MV-4-11 (cell line): ENCODE measurements around the gene PARD6G.

Experiments
- DNase-seq: peaks from one replicate; lab custom pipeline; 2025; lab: John Stamatoyannopoulos, UW

The PARD6G gene

GRCh38 chr18:80210312-80211083 lies 36.8 kb downstream of the PARD6G start:
- peak; percentile 55 for DNase-seq

GRCh38 chr18:80208620-80209019 lies 38.7 kb downstream of the PARD6G start:
- DNase-seq, result no peak

GRCh38 chr18:80205294-80205693 lies 42.0 kb downstream of the PARD6G start:
- no peak for DNase-seq

- DNase-seq, result no peak
Measured at GRCh38 chr18:80204142-80204541, 43.2 kb downstream of the PARD6G start.

GRCh38 chr18:80203249-80203648 lies 44.1 kb downstream of the PARD6G start:
- DNase-seq, result no peak

GRCh38 chr18:80202264-80202998 lies 44.9 kb downstream of the PARD6G start:
- no peak for DNase-seq

GRCh38 chr18:80201739-80202138 lies 45.6 kb downstream of the PARD6G start:
- no peak for DNase-seq

- DNase-seq, result no peak
Measured at GRCh38 chr18:80200932-80201672, 46.2 kb downstream of the PARD6G start.

- peak; percentile 35 for DNase-seq
Measured at GRCh38 chr18:80200171-80200931, 47.0 kb downstream of the PARD6G start.

GRCh38 chr18:80198994-80199748 lies 48.1 kb downstream of the PARD6G start:
- DNase-seq, result no peak

GRCh38 chr18:80198391-80198790 lies 48.9 kb downstream of the PARD6G start:
- no peak for DNase-seq

GRCh38 chr18:80197528-80197927 lies 49.8 kb downstream of the PARD6G start:
- DNase-seq, result no peak

GRCh38 chr18:80196528-80197320 lies 50.6 kb downstream of the PARD6G start:
- no peak for DNase-seq

- no peak for DNase-seq
Measured at GRCh38 chr18:80194874-80195570, 52.3 kb downstream of the PARD6G start.

GRCh38 chr18:80193701-80194100 lies 53.6 kb downstream of the PARD6G start:
- no peak for DNase-seq

GRCh38 chr18:80192653-80193385 lies 54.5 kb downstream of the PARD6G start:
- no peak for DNase-seq

GRCh38 chr18:80191907-80192652 lies 55.2 kb downstream of the PARD6G start:
- DNase-seq, result no peak

- DNase-seq, result no peak
Measured at GRCh38 chr18:80191264-80191663, 56.0 kb downstream of the PARD6G start.
